ENCODE results near the gene MAPK7. TPM values are rescaled to one million over a fixed set of nuclear protein-coding genes. Genes with fewer than 3 reads are reported as not detected.

MAPK7 gene
- total RNA-seq, 1 experiment from 2014 or later: 23.3 TPM

- Histone ChIP-seq H3K4me1 (replicated peaks; ENCODE audit: insufficient read depth) (peaks cover 19% of the 10 kb centered on the region), H3K4me2 (peak overlapping the region; percentile 89), H3F3A (ENCODE audit: insufficient read depth, low read depth) (peaks cover 16% of the 10 kb centered on the region), H3K27me3 (ENCODE audit: insufficient read depth, low read depth) (no peaks in the 10 kb centered on the region), H3K27ac (peak overlapping the region; percentile 79), H2AFZ (peak overlapping the region; percentile 92), H3K79me2 (ENCODE audit: low read depth) (peaks cover 26% of the 10 kb centered on the region), H3K4me3 (peak overlapping the region; percentile 79), H3K9me3 (ENCODE audit: insufficient read depth, low read depth) (no peaks in the 10 kb centered on the region), H3K36me3 (ENCODE audit: low read depth) (0 out of 2 replicates have a peak, but pooled peaks cover 7% of the 10 kb centered on the region), H3K9me2 (ENCODE audit: insufficient read depth) (no peaks in the 10 kb centered on the region), H4K20me1 (ENCODE audit: insufficient read depth) (no peaks in the 10 kb centered on the region)
- no peak for TF ChIP-seq EZH2 (IDR thresholded peaks at IDR 0.05; ENCODE audit: low read depth)
- TF ChIP-seq CTCF (conservative IDR thresholded peaks at IDR 0.05): 0 out of 2 replicates have a peak, but pooled peaks have one; percentile 21
- peak; percentile 97 to 100 for DNase-seq
- BruUV-seq (replicated peaks): TSS peak; percentile 69
- CTCF ChIA-PET: interaction anchor here (0.6 to 1.9 kb wide), 5 partner anchors 15 to 1922 kb away, joined by 3 to 27 read pairs (median 3); partner anchors contain the start of gene B9D1
- intact Hi-C loops (cut with micrococcal nuclease; ENCODE audit: unreplicated experiment): no loop called here
- POLR2A ChIA-PET (ENCODE audit: unreplicated experiment): interaction anchor here (0.5 to 1.5 kb wide), 26 partner anchors 9 to 1458 kb away, joined by 3 to 21 read pairs (median 4); partner anchors contain the start of genes ALDH3A1, ALDH3A2, B9D1 and MFAP4
Measured at GRCh38 chr17:19377602-19378415, 489 bp upstream of the MAPK7 start.

GRCh38 chr17:19379361-19380065 is 1.2 kb downstream of the MAPK7 start:
- Histone ChIP-seq H3K9me2 (ENCODE audit: insufficient read depth) (no peaks in the 10 kb centered on the region), H3K27ac (no peak overlapping the region), H4K20me1 (ENCODE audit: insufficient read depth) (no peaks in the 10 kb centered on the region), H3K27me3 (ENCODE audit: insufficient read depth, low read depth) (no peaks in the 10 kb centered on the region), H3K79me2 (ENCODE audit: low read depth) (peaks cover 26% of the 10 kb centered on the region), H3K4me1 (replicated peaks; ENCODE audit: insufficient read depth) (peaks cover 19% of the 10 kb centered on the region), H3F3A (ENCODE audit: insufficient read depth, low read depth) (peaks cover 16% of the 10 kb centered on the region), H3K36me3 (ENCODE audit: low read depth) (0 out of 2 replicates have a peak, but pooled peaks cover 12% of the 10 kb centered on the region), H3K4me3 (peak overlapping the region; percentile 79; the same call in 1 of the 2 replicates), H2AFZ (no peak overlapping the region), H3K4me2 (peak overlapping the region; percentile 92), H3K9me3 (ENCODE audit: insufficient read depth, low read depth) (no peaks in the 10 kb centered on the region)
- no TSS peak for BruUV-seq (replicated peaks)
- DNase-seq: no peak
- POLR2A ChIA-PET (ENCODE audit: unreplicated experiment): no interaction called here
- intact Hi-C loops (cut with micrococcal nuclease; ENCODE audit: unreplicated experiment): no loop called here
- CTCF ChIA-PET: no interaction called here
- TF ChIP-seq CTCF (conservative IDR thresholded peaks at IDR 0.05) (no peak), EZH2 (IDR thresholded peaks at IDR 0.05; ENCODE audit: low read depth) (no peak)

- ChIA-PET CTCF (no interaction called here), POLR2A (ENCODE audit: unreplicated experiment) (no interaction called here)
- Histone ChIP-seq H3K4me1 (replicated peaks; ENCODE audit: insufficient read depth) (peaks cover 19% of the 10 kb centered on the region), H3K9me2 (ENCODE audit: insufficient read depth) (no peaks in the 10 kb centered on the region), H3K79me2 (ENCODE audit: low read depth) (peaks cover 23% of the 10 kb centered on the region), H3K27me3 (ENCODE audit: insufficient read depth, low read depth) (no peaks in the 10 kb centered on the region), H3K4me2 (no peak overlapping the region), H3K36me3 (ENCODE audit: low read depth) (0 out of 2 replicates have a peak, but pooled peaks cover 12% of the 10 kb centered on the region), H3K27ac (no peak overlapping the region), H3K9me3 (ENCODE audit: insufficient read depth, low read depth) (no peaks in the 10 kb centered on the region), H3K4me3 (no peak overlapping the region), H3F3A (ENCODE audit: insufficient read depth, low read depth) (peaks cover 20% of the 10 kb centered on the region), H4K20me1 (ENCODE audit: insufficient read depth) (no peaks in the 10 kb centered on the region), H2AFZ (no peak overlapping the region)
- TF ChIP-seq EZH2 (IDR thresholded peaks at IDR 0.05; ENCODE audit: low read depth) (no peak), CTCF (conservative IDR thresholded peaks at IDR 0.05) (no peak)
- BruUV-seq (replicated peaks): no TSS peak
- intact Hi-C loops (cut with micrococcal nuclease; ENCODE audit: unreplicated experiment): no loop called here
- DNase-seq: no peak
Measured at GRCh38 chr17:19380481-19381301, 2.4 kb downstream of the MAPK7 start.
